Peyer's patch (tissue), 4 donors: ENCODE measurements around the gene CDYL. TPM values are rescaled to one million over a fixed set of nuclear protein-coding genes. Genes with fewer than 3 reads are reported as not detected.

Experiments used
- DNase-seq, 3 donors: peaks; one replicate each; pipeline ENCODE4 v3.0.0-alpha.2; 2017 to 2019
- H3K27ac ChIP-seq, 4 donors: fragments of 200-600 bp; sonication (generic); one replicate each; pipeline ENCODE4 v1.5.1; 2016 to 2019
- H3K27me3 ChIP-seq, 2 donors: fragments of 200-600 bp; sonication (generic); one replicate each; pipeline ENCODE4 v1.5.1; 2019
- H3K36me3 ChIP-seq, 3 donors: fragments of 200-600 bp; sonication (generic); one replicate each; pipeline ENCODE4 v1.5.1; 2016 to 2019
- H3K4me1 ChIP-seq, 4 donors: fragments of 200-600 bp; sonication (generic); one replicate each; pipeline ENCODE4 v1.5.1; 2016 to 2019
- H3K4me3 ChIP-seq, 4 donors: fragments of 200-600 bp; sonication (generic); 1 replicate in 3 of 4; 2 replicates in 1 of 4; pipeline ENCODE4 v1.5.1; 2016 to 2019; ENCODE audit warnings: mild to moderate bottlenecking in 1 of 4
- H3K9me3 ChIP-seq, 4 donors: fragments of 200-600 bp; sonication (generic); one replicate each; pipeline ENCODE4 v1.5.1; 2016 to 2019; ENCODE audit warnings: mild to moderate bottlenecking in 1 of 4
- CTCF ChIP-seq, 6 experiments: fragments of 450-650 bp in 4 of 6; fragments of 200-600 bp in 2 of 6; sonication (generic) in 1 of 6; IDR thresholded peaks; one replicate each; pipeline ENCODE4 v1.5.1; 2017 to 2019; ENCODE audit warnings: antibody characterized with exemption in 6 of 6, mild to moderate bottlenecking in 3 of 6, moderate library complexity in 1 of 6
- POLR2A ChIP-seq, 2 donors: fragments of 450-650 bp; IDR thresholded peaks; one replicate each; pipeline ENCODE4 v1.5.1; 2017; ENCODE audit warnings: antibody characterized with exemption in 2 of 2, mild to moderate bottlenecking in 2 of 2, moderate library complexity in 2 of 2
- total RNA-seq, 4 donors: library from RNA; depleted of rRNA; stranded (reverse); fragments of >200 nt; gene quantifications; one replicate each; pipeline ENCODE4 v1.1.0, GENCODE V29; 2016

Gene CDYL
- total RNA-seq, 4 donors from 2014 or later = 31.2 to 77.6 (median 35.2) TPM

GRCh38 chr6:4743926-4744325, 32.3 kb upstream of the CDYL start:
- no peak for DNase-seq
- H3K4me3 ChIP-seq = no peak overlapping the region

GRCh38 chr6:4747588-4747987, 28.6 kb upstream of the CDYL start:
- TF ChIP-seq POLR2A (IDR thresholded peaks at IDR 0.05) (no peak), CTCF (IDR thresholded peaks at IDR 0.05) (no peak)
- no peak for DNase-seq
- Histone ChIP-seq H3K36me3 (no peaks in the 10 kb centered on the region), H3K9me3 (no peaks in the 10 kb centered on the region), H3K27ac (no peak overlapping the region), H3K27me3 (no peaks in the 10 kb centered on the region), H3K4me3 (no peak overlapping the region), H3K4me1 (no peaks in the 10 kb centered on the region)

More at GRCh38 chr6:4743926-4744325, 32.3 kb upstream of the CDYL start:
- Histone ChIP-seq H3K27ac (no peak overlapping the region), H3K9me3 (no peaks in the 10 kb centered on the region), H3K4me1 (no peaks in the 10 kb centered on the region), H3K27me3 (no peaks in the 10 kb centered on the region), H3K36me3 (no peaks in the 10 kb centered on the region)
- TF ChIP-seq CTCF (IDR thresholded peaks at IDR 0.05) = no peak
- TF ChIP-seq POLR2A (IDR thresholded peaks at IDR 0.05) = no peak

DNA sequence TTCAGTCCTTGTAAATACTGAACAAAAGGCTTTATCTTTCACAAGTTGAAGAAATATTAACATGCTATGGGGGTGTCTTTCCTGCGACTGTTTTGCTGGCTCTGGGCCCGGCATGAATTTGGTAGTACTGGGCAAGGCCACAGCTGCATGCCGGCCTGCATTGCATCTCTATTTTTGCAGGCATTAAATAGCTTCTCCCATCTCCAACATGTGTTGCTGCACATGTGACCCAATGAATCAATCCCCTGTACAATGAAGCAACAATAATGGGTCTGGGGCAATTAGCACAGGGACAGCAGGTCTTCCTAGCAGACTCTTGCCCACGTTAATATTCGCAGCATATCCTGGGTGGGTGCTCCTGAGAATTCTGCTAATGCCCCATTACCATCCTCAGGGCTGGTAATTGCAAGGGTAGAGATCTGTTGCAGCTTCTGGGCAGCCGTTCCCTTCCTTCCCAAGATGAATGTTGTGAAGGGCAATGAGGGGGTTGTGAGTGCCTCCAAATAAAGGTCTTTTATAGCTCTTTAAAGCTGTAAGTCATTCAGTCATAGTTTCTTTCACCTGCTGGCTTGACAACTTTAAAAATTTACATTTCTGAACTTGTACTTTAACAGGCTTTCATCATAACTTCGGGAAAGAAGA, 24.3 kb upstream of the CDYL start:
- Histone ChIP-seq H3K4me1 (no peaks in the 10 kb centered on the region), H3K36me3 (no peaks in the 10 kb centered on the region), H3K27me3 (no peaks in the 10 kb centered on the region), H3K9me3 (no peaks in the 10 kb centered on the region), H3K27ac (no peak overlapping the region), H3K4me3 (no peak overlapping the region)
- TF ChIP-seq POLR2A (IDR thresholded peaks at IDR 0.05) (no peak), CTCF (IDR thresholded peaks at IDR 0.05) (no peak)
- no peak for DNase-seq

- Histone ChIP-seq H3K4me1 (no peaks in the 10 kb centered on the region), H3K27ac (no peak overlapping the region), H3K4me3 (no peak overlapping the region), H3K27me3 (no peaks in the 10 kb centered on the region), H3K9me3 (no peaks in the 10 kb centered on the region), H3K36me3 (no peaks in the 10 kb centered on the region)
- no peak for DNase-seq
- TF ChIP-seq POLR2A (IDR thresholded peaks at IDR 0.05) = no peak
- TF ChIP-seq CTCF (IDR thresholded peaks at IDR 0.05) = no peak
Observed at GRCh38 chr6:4756247-4756646, 20.0 kb upstream of the CDYL start.

DNA sequence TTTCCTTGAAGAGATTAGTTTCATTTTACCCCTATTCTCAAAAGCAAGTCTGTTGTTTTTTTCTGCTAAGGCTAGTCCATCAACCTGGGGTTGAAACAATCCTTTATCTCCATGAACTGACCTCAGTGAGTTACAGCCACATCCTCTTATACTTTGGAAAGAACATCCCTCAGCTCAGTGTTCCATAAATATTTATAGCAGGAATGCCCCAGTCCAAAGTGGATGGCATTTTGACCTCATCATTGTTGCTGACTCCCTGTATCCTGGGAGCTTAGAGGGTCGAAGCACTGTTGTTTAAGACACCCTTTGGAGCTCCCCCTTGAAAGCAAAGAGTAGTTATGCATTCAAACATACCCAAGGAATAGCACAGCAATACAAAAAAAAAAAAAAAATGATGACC, 16.2 kb upstream of the CDYL start:
- TF ChIP-seq POLR2A (IDR thresholded peaks at IDR 0.05) (no peak), CTCF (IDR thresholded peaks at IDR 0.05) (no peak)
- no peaks in the 10 kb centered on the region for H3K27me3 ChIP-seq
- no peak overlapping the region for H3K27ac ChIP-seq
- no peaks in the 10 kb centered on the region for H3K4me1 ChIP-seq
- peaks cover 0 to 7% (median 0%) of the 10 kb centered on the region in 4 donors for H3K9me3 ChIP-seq
- no peak for DNase-seq
- H3K4me3 ChIP-seq = no peak overlapping the region
- H3K36me3 ChIP-seq = no peaks in the 10 kb centered on the region

DNA sequence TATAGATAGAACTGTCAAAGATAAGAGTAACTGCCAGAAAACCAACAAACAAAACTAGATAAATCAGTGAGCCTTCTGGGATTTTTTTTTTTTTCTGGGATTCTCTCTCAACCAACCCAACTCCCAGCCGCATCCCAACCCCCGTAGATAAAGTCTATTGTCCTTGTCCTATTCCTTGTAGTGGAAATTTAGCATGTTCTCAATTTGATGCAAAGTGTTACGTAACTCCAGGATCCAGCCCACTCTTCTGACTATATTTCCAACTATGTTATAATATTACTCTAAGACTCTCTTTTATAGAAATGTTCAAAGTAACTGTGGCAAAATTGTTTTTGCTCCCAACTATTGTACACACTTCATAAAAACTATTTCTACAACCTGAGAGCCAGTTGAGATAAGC, 15.4 kb upstream of the CDYL start:
- H3K4me3 ChIP-seq = no peak overlapping the region
- no peaks in the 10 kb centered on the region for H3K36me3 ChIP-seq
- no peak for TF ChIP-seq CTCF (IDR thresholded peaks at IDR 0.05)
- TF ChIP-seq POLR2A (IDR thresholded peaks at IDR 0.05) = no peak

More for the DNA sequence above, 15.4 kb upstream of the CDYL start:
- H3K9me3 ChIP-seq = peaks cover 0 to 7% (median 0%) of the 10 kb centered on the region in 4 donors
- H3K4me1 ChIP-seq = no peaks in the 10 kb centered on the region
- H3K27me3 ChIP-seq = no peaks in the 10 kb centered on the region
- no peak for DNase-seq
- H3K27ac ChIP-seq = no peak overlapping the region
